B cell (primary cell): ENCODE results near the gene CDK8. TPM values are rescaled to one million over a fixed set of nuclear protein-coding genes. Genes with fewer than 3 reads are reported as not detected.

Experiments
- ATAC-seq: fragments of 200-7000 bp; cut with Tn5 transposase; one replicate; pipeline ENCODE4 v1.10.0; 2021; ENCODE audit warnings: low read depth, mild to moderate bottlenecking, moderate number of reproducible peaks, moderate library complexity
- CTCF ChIA-PET: fragments of 350-600 bp; sonication (Branson Sonifier 250); formaldehyde crosslinking; loops from one replicate; lab custom pipeline; 2021; ENCODE audit warnings: antibody characterized with exemption, inconsistent platforms; lab: Charles Lee
- POLR2A ChIA-PET: fragments of 350-600 bp; sonication (Branson Sonifier 250); formaldehyde crosslinking; loops from one replicate; lab custom pipeline; 2021; ENCODE audit warnings: antibody characterized with exemption; lab: Charles Lee
- DNase-seq: peaks from one replicate; pipeline ENCODE4 v3.0.0; 2013
- H2AFZ ChIP-seq: 2 replicates; pipeline ENCODE4 v1.6.1; 2012; ENCODE audit warnings: mild to moderate bottlenecking, low read depth, low read length; ENCODE audit not compliant: insufficient read depth, poor library complexity, severe bottlenecking
- H3K27ac ChIP-seq, 2 donors: 1 replicate in 1 of 2; 2 replicates in 1 of 2; pipeline ENCODE4 v1.5.1; 2012 to 2013; ENCODE audit warnings: low read length in 2 of 2, mild to moderate bottlenecking in 2 of 2, moderate library complexity in 1 of 2
- H3K27me3 ChIP-seq, 4 experiments: fragments of 200-600 bp in 1 of 4; sonication (generic) in 1 of 4; replicated peaks in 1 of 4; 1 replicate in 2 of 4; 2 replicates in 2 of 4; pipeline versions ENCODE4 v1.6.1 to v1.7.0; 2013 to 2016; ENCODE audit warnings: low read length in 3 of 4, mild to moderate bottlenecking in 2 of 4, mixed read lengths in 1 of 4, moderate library complexity in 1 of 4; ENCODE audit not compliant: insufficient read depth in 4 of 4, control insufficient read depth in 3 of 4; ENCODE audit errors: control extremely low read depth in 1 of 4
- H3K36me3 ChIP-seq, 2 experiments: replicated peaks in 1 of 2; 1 replicate in 1 of 2; 2 replicates in 1 of 2; pipeline versions ENCODE4 v1.6.1 to v1.7.1; 2013; ENCODE audit warnings: low read length in 1 of 2; ENCODE audit not compliant: insufficient read depth in 2 of 2, control insufficient read depth in 1 of 2; ENCODE audit errors: control extremely low read depth in 1 of 2, extremely low read depth in 1 of 2
- H3K4me1 ChIP-seq, 2 donors: fragments of 200-600 bp in 1 of 2; sonication (generic) in 1 of 2; 1 replicate in 1 of 2; 2 replicates in 1 of 2; pipeline versions ENCODE4 v1.5.1 to v1.6.1; 2013 to 2017; ENCODE audit warnings: low read length in 2 of 2; ENCODE audit not compliant: control insufficient read depth in 2 of 2, insufficient read depth in 2 of 2
- H3K4me2 ChIP-seq: replicated peaks from 2 replicates; pipeline ENCODE3; 2012; ENCODE audit warnings: mild to moderate bottlenecking, low read depth, low read length; ENCODE audit not compliant: poor library complexity, severe bottlenecking
- H3K4me3 ChIP-seq, 5 experiments: fragments of 200-600 bp in 1 of 5; sonication (generic) in 1 of 5; 1 replicate in 3 of 5; 2 replicates in 2 of 5; pipeline versions ENCODE4 v1.5.1 to v1.7.0; 2011 to 2016; ENCODE audit warnings: low read length in 4 of 5, mild to moderate bottlenecking in 4 of 5, low read depth in 2 of 5, control low read depth in 1 of 5, moderate library complexity in 1 of 5; ENCODE audit not compliant: insufficient read depth in 1 of 5; ENCODE audit errors: control extremely low read depth in 1 of 5, extremely low read depth in 1 of 5
- H3K79me2 ChIP-seq: fragments of 200-600 bp; sonication (generic); one replicate; pipeline ENCODE4 v1.6.0; 2016; ENCODE audit warnings: low read length; ENCODE audit not compliant: control insufficient read depth, insufficient read depth
- H3K9ac ChIP-seq: fragments of 200-600 bp; sonication (generic); 2 replicates; pipeline ENCODE4 v1.6.1; 2017; ENCODE audit warnings: mild to moderate bottlenecking, low read length, moderate library complexity
- H3K9me3 ChIP-seq, 3 donors: one replicate each; pipeline versions ENCODE4 v1.6.1 to v1.7.1; 2013; ENCODE audit warnings: low read length in 2 of 3; ENCODE audit not compliant: control insufficient read depth in 2 of 3, insufficient read depth in 1 of 3; ENCODE audit errors: control extremely low read depth in 1 of 3
- H4K20me1 ChIP-seq: 2 replicates; pipeline ENCODE4 v1.6.0; 2012; ENCODE audit warnings: mild to moderate bottlenecking, low read length; ENCODE audit not compliant: insufficient read depth, control insufficient read depth, poor library complexity, severe bottlenecking
- H3K27ac Mint-ChIP-seq: one replicate; pipeline ENCODE4 v1.8.0; 2021; ENCODE audit warnings: mixed read lengths
- H3K27me3 Mint-ChIP-seq: one replicate; pipeline ENCODE4 v1.8.0; 2021; ENCODE audit warnings: mixed read lengths
- H3K4me1 Mint-ChIP-seq: one replicate; pipeline ENCODE4 v1.8.0; 2021; ENCODE audit warnings: mixed read lengths
- H3K4me3 Mint-ChIP-seq: one replicate; pipeline ENCODE4 v1.8.0; 2021; ENCODE audit warnings: mixed read lengths
- H3K9me3 Mint-ChIP-seq: one replicate; pipeline ENCODE4 v1.8.0; 2022; ENCODE audit warnings: mixed read lengths; ENCODE audit not compliant: insufficient read depth
- CTCF ChIP-seq: fragments of 200-600 bp; IDR thresholded peaks from one replicate; pipeline ENCODE4 v1.8.0; 2022; ENCODE audit warnings: antibody characterized with exemption, mild to moderate bottlenecking
- EZH2 ChIP-seq: IDR thresholded peaks from 2 replicates; pipeline ENCODE4 v1.6.1; 2012; ENCODE audit warnings: borderline replicate concordance, low read depth, mild to moderate bottlenecking, moderate library complexity, low read length; ENCODE audit not compliant: insufficient read depth, poor library complexity, severe bottlenecking
- WGBS: methylation state at CpG from one replicate; pipeline ENCODE4 v1.1.5; 2013; ENCODE audit warnings: missing lambda C conversion rate; ENCODE audit not compliant: insufficient coverage; 5-methylcytosine and 5-hydroxymethylcytosine counted together
- intact Hi-C: fragments of 100-400 bp; cut with micrococcal nuclease; formaldehyde crosslinking; loops from one replicate; pipeline ENCODE4 v1.10.0; 2022
- polyA plus RNA-seq: library from polyadenylated mRNA; depleted of rRNA; stranded (reverse); fragments of >200 nt; gene quantifications from 2 replicates; pipeline ENCODE4 v1.2.3, GENCODE V29; 2012
- total RNA-seq, 2 donors: library from RNA; stranded (reverse); fragments of 120-200 nt in 1 of 2; gene quantifications; 1 replicate in 1 of 2; 2 replicates in 1 of 2; pipeline versions ENCODE4 v1.2.3 to v1.2.4, GENCODE V29; 2013 to 2022

Gene CDK8
- total and polyA plus RNA-seq, 2 donors (not counting 1 experiment from before 2014, with no cell fraction given), result 10.8 to 13.5 TPM

GRCh38 chr13:26327940-26328725, 74.2 kb downstream of the CDK8 start:
- H3K27ac ChIP-seq, result no peak overlapping the region
- no peak overlapping the region for H2AFZ ChIP-seq
- TF ChIP-seq CTCF (no peak), EZH2 (no peak)
- CTCF ChIA-PET, result interaction anchor here (0.6 to 1.0 kb wide), 3 partner anchors 142 to 370 kb away, joined by 3 read pairs; no protein-coding TSS in a partner anchor
- H3K79me2 ChIP-seq, result peaks cover 11% of the 10 kb centered on the region
- no peak overlapping the region for H3K9ac ChIP-seq
- H3K4me2 ChIP-seq, result no peak overlapping the region
- no peaks in the 10 kb centered on the region for H3K27me3 ChIP-seq
- peaks cover 7% of the 10 kb centered on the region for H4K20me1 ChIP-seq
- no peaks in the 10 kb centered on the region for H3K36me3 ChIP-seq
- no peak overlapping the region for H3K4me3 Mint-ChIP-seq
- no peaks in the 10 kb centered on the region for H3K27me3 Mint-ChIP-seq
- H3K4me3 ChIP-seq, result no peak overlapping the region
- peaks cover 0 to 2% (median 0%) of the 10 kb centered on the region in 3 donors for H3K9me3 ChIP-seq
- 40% methylated on average over 1 of the region's 1 CpG for whole genome bisulfite sequencing
- DNase-seq (no peak), ATAC-seq (no peak)
- H3K4me1 Mint-ChIP-seq, result peaks cover 55% of the 10 kb centered on the region
- intact Hi-C loops, result no loop called here
- no peak overlapping the region for H3K27ac Mint-ChIP-seq
- H3K4me1 ChIP-seq, result peaks cover 0 to 6% of the 10 kb centered on the region in 2 donors
- H3K9me3 Mint-ChIP-seq, result no peaks in the 10 kb centered on the region
- POLR2A ChIA-PET, result no interaction called here

- Mint-ChIP-seq H3K9me3 (no peaks in the 10 kb centered on the region), H3K4me3 (no peak overlapping the region), H3K27ac (no peak overlapping the region), H3K4me1 (peaks cover 23% of the 10 kb centered on the region), H3K27me3 (no peaks in the 10 kb centered on the region)
- H3K4me1 ChIP-seq, result peaks cover 0 to 6% of the 10 kb centered on the region in 2 donors
- no peaks in the 10 kb centered on the region for H3K27me3 ChIP-seq
- H3K27ac ChIP-seq, result no peak overlapping the region
- ChIA-PET CTCF (no interaction called here), POLR2A (no interaction called here)
- ATAC-seq (no peak), DNase-seq (no peak)
- H3K4me2 ChIP-seq, result no peak overlapping the region
- no peak for TF ChIP-seq EZH2
- no peak for TF ChIP-seq CTCF
- intact Hi-C loops, result no loop called here
- peaks cover 10% of the 10 kb centered on the region for H3K79me2 ChIP-seq
- no peak overlapping the region for H2AFZ ChIP-seq
- 96% methylated on average over 5 of the region's 5 CpGs for WGBS
- H3K36me3 ChIP-seq, result peaks cover 0 to 3% of the 10 kb centered on the region in 2 experiments
- peaks cover 4% of the 10 kb centered on the region for H4K20me1 ChIP-seq
- no peak overlapping the region for H3K4me3 ChIP-seq
- H3K9me3 ChIP-seq, result peaks cover 0 to 4% (median 0%) of the 10 kb centered on the region in 3 donors
- no peak overlapping the region for H3K9ac ChIP-seq
Observed at GRCh38 chr13:26335158-26335557, 81.2 kb downstream of the CDK8 start.
